Aorta (tissue), 5 donors: ENCODE results near the gene LINC00237. TPM values are rescaled to one million over a fixed set of nuclear protein-coding genes. Genes with fewer than 3 reads are reported as not detected.

ENCODE experiments used
- ATAC-seq: fragments of 200-7000 bp; cut with Tn5 transposase; one replicate; pipeline ENCODE4 v1.9.1; 2022; ENCODE audit warnings: moderate library complexity; ENCODE audit not compliant: low FRiP score
- DNase-seq, 2 donors: peaks; one replicate each; pipeline ENCODE4 v3.0.0-alpha.2; 2020
- H3K27ac ChIP-seq, 2 donors: one replicate each; pipeline ENCODE4 v1.5.1; 2013; ENCODE audit warnings: low read length in 2 of 2, mild to moderate bottlenecking in 2 of 2, moderate library complexity in 2 of 2, control low read depth in 1 of 2, inconsistent platforms in 1 of 2, low read depth in 1 of 2
- H3K27me3 ChIP-seq, 2 donors: one replicate each; pipeline ENCODE4 v1.6.1; 2013; ENCODE audit warnings: control low read depth in 1 of 2, low read length in 1 of 2, mild to moderate bottlenecking in 1 of 2, moderate library complexity in 1 of 2; ENCODE audit not compliant: insufficient read depth in 2 of 2, control insufficient read depth in 1 of 2
- H3K36me3 ChIP-seq, 2 donors: one replicate each; pipeline ENCODE4 v1.6.1; 2013; ENCODE audit warnings: control low read depth in 1 of 2, low read length in 1 of 2, mild to moderate bottlenecking in 1 of 2; ENCODE audit not compliant: insufficient read depth in 2 of 2, control insufficient read depth in 1 of 2
- H3K4me1 ChIP-seq, 2 donors: one replicate each; pipeline ENCODE4 v1.6.1; 2013; ENCODE audit warnings: low read length in 2 of 2, control low read depth in 1 of 2, mild to moderate bottlenecking in 1 of 2, moderate library complexity in 1 of 2; ENCODE audit not compliant: insufficient read depth in 2 of 2, control insufficient read depth in 1 of 2
- H3K4me3 ChIP-seq, 2 donors: one replicate each; pipeline ENCODE4 v1.5.1; 2013; ENCODE audit warnings: low read length in 2 of 2, control low read depth in 1 of 2, mild to moderate bottlenecking in 1 of 2
- H3K9me3 ChIP-seq: one replicate; pipeline ENCODE4 v1.6.1; 2013; ENCODE audit warnings: mild to moderate bottlenecking, low read length; ENCODE audit not compliant: control insufficient read depth
- WGBS, 2 donors: extraction: QIAGEN DNeasy Blood & Tissue Kit; methylation state at CpG; one replicate each; pipeline ENCODE4 v1.1.7; 2013; 5-methylcytosine and 5-hydroxymethylcytosine counted together
- intact Hi-C, 2 donors: fragments of 100-400 bp; cut with DNase I; formaldehyde crosslinking; loops; one replicate each; pipeline versions ENCODE4 v1.14.2 to v1.15.0; 2022
- long read RNA-seq, 2 donors: library from polyadenylated mRNA; unstranded; transcript quantifications; one replicate each; pipeline ENCODE4 v2.0.0, GENCODE V29; 2020 to 2021
- polyA plus RNA-seq, 2 donors: library from polyadenylated mRNA; stranded (reverse); fragments of 200-250 nt; gene quantifications; one replicate each; pipeline ENCODE4 v1.2.3, GENCODE V29; 2013
- total RNA-seq, 2 donors: library from RNA; stranded (reverse); fragmentation: NEBNext Ultra II Directional; extraction: Animal tissue kit (Norgen Biotek cat#: 25700); gene quantifications; one replicate each; pipeline ENCODE4 v1.2.1, GENCODE V29; 2021
- donor health status: healthy with polysubstance abuse.
- donor health status: Bipolar disorder and iron deficiency.
- donor health status: DM: no; HTN: no; CAD: no.
- donor health status: DM: no; HTN: no; CAD: no.
- donor health status: DM: yes; HTN: yes; CAD: no.

The LINC00237 gene
- total RNA-seq: not detected
- 1 to 10 TPM in 1 of 2 donors, not detected in 1; 1.1 TPM for polyA plus RNA-seq
- long read RNA-seq, donor 1: 0 reads
- long read RNA-seq, donor 2: 0 reads

GRCh38 chr20:21106171-21107017, at the start of gene LINC00237:
TSS of gene LINC00237 (minus strand) at chr20:21106358.
- no peaks in the 10 kb centered on the region for H3K4me1 ChIP-seq
- WGBS, 2 donors: 5 to 7% methylated on average over 43 of the region's 43 CpGs
- intact Hi-C loops: loop anchor here in 1 of 2 donors (10.0 kb wide), 1 partner anchor 288 kb away; the partner anchor contains the start of gene NKX2-4
- no peak for DNase-seq
- no peak for ATAC-seq
- H3K27me3 ChIP-seq: no peaks in the 10 kb centered on the region
- no peak within 1 kb of the TSS for H3K27ac ChIP-seq
- no peaks in the 10 kb centered on the region for H3K36me3 ChIP-seq
- no peak within 1 kb of the TSS for H3K4me3 ChIP-seq
- H3K9me3 ChIP-seq: no peaks in the 10 kb centered on the region

GRCh38 chr20:21155268-21155667, 49.1 kb upstream of the LINC00237 start:
- WGBS, 2 donors: 98 to 99% methylated on average over 5 of the region's 5 CpGs
- Histone ChIP-seq H3K36me3 (peaks cover 0 to 4% of the 10 kb centered on the region in 2 donors), H3K4me3 (no peak overlapping the region), H3K9me3 (no peaks in the 10 kb centered on the region), H3K27me3 (no peaks in the 10 kb centered on the region), H3K4me1 (no peaks in the 10 kb centered on the region), H3K27ac (no peak overlapping the region)
- intact Hi-C loops: no loop called here
- DNase-seq: no peak
- ATAC-seq: no peak

DNA sequence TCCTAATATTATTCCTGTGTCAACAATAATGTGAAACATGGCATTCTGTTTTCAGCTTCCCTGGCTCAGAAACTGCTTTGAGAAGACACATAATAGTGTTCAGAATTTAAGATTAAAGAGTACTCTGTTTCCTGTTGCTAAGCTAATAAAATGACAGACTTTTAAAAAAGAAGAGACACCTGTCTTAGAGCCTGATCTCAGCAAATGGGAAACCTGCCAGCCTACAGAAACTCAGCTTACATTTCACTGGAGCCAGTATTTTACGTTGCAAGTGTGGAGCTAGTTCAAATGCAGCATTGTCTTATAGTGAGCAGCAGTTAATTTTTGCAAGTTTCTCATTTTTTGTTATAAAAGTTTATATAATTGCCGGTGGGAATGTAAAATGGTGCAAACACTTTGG, 48.5 kb upstream of the LINC00237 start:
- Histone ChIP-seq H3K27me3 (no peaks in the 10 kb centered on the region), H3K4me3 (no peak overlapping the region), H3K4me1 (no peaks in the 10 kb centered on the region), H3K27ac (no peak overlapping the region), H3K9me3 (no peaks in the 10 kb centered on the region), H3K36me3 (peaks cover 0 to 2% of the 10 kb centered on the region in 2 donors)
- WGBS, 2 donors: 80 to 88% methylated on average over 2 of the region's 2 CpGs
- ATAC-seq (no peak), DNase-seq (no peak)
- intact Hi-C loops: no loop called here

DNA sequence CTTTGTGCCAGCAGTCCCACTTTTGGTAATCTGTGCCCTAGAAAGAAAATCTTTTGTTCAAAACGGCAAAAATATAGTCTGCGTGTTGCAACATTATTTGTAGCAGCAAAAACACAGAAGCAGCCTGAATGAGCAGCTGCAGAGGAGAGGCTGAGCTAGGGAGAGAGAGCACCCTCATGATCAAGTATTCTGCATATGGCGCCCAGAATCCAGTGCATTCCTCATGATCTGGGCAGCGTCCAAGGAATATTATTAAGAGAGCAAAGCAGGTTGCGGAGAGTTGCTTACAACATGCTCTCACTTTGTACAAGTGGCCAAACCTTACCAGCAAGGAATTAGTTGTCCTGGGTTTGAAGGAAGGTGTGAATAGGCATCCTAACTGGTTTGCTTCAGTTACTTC, 45.6 kb upstream of the LINC00237 start:
- Histone ChIP-seq H3K4me3 (no peak overlapping the region), H3K27ac (no peak overlapping the region), H3K4me1 (no peaks in the 10 kb centered on the region), H3K9me3 (no peaks in the 10 kb centered on the region), H3K27me3 (no peaks in the 10 kb centered on the region), H3K36me3 (peaks cover 2% of the 10 kb centered on the region in 2 donors)
- no peak for ATAC-seq
- no peak for DNase-seq
- intact Hi-C loops: no loop called here
- WGBS, 2 donors: 94% methylated on average over 5 of the region's 5 CpGs

DNA sequence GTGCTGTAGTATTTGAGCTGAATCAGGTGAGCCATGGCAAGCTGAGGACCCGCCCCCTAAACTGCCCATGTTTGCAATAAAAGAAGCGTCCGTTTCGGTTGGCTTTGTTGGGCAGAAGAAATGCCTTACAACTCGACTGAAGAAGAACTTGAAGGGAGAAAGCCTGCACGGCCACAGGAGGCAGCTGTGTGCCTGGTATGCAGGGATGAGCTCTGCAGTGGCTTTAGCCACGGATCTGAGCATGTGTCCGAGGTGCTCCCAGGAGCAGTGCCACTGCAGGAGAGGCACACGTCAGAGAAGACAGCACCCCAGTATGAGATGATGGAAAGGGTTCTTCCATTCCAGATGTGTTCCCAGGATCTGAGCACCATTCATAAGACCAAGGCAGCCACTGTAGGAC, 43.2 kb upstream of the LINC00237 start:
- Histone ChIP-seq H3K36me3 (peaks cover 2% of the 10 kb centered on the region in 2 donors), H3K9me3 (no peaks in the 10 kb centered on the region), H3K4me1 (no peaks in the 10 kb centered on the region), H3K4me3 (no peak overlapping the region), H3K27me3 (no peaks in the 10 kb centered on the region), H3K27ac (no peak overlapping the region)
- intact Hi-C loops: no loop called here
- 86 to 90% methylated on average over 9 of the region's 9 CpGs for WGBS, 2 donors
- DNase-seq: no peak
- ATAC-seq: no peak

DNA sequence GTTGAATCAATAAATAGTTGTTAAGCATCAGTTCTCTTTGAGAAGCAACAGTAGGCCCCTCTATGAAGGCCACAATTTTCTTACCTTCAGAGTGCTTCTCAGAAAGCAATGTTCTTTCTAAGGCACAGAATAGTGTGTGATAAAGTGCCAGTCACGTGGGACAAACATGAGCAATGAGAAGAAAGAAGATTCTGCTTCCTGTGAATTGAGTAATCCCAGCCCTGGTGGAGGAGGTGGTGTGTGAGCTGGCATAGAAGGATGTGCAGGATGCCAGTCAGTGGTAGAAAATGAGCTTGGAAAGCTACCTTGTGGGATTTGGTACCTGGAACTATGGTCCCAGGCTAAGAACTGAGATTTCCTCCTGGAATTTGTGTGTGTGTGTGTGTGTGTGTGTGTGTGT, 41.4 kb upstream of the LINC00237 start:
- H3K9me3 ChIP-seq: no peaks in the 10 kb centered on the region
- H3K4me1 ChIP-seq: no peaks in the 10 kb centered on the region
- intact Hi-C loops: no loop called here
- no peak for ATAC-seq
- peaks cover 2% of the 10 kb centered on the region in 2 donors for H3K36me3 ChIP-seq
- WGBS, 2 donors: 80 to 81% methylated on average over 1 of the region's 1 CpG
- no peak for DNase-seq
- H3K27me3 ChIP-seq: no peaks in the 10 kb centered on the region
- no peak overlapping the region for H3K27ac ChIP-seq
- no peak overlapping the region for H3K4me3 ChIP-seq

- intact Hi-C loops: no loop called here
- H3K27ac ChIP-seq: no peak overlapping the region
- 85 to 88% methylated on average over 4 of the region's 4 CpGs for WGBS, 2 donors
These were observed 40.1 kb upstream of the LINC00237 start for GRCh38 chr20:21146215-21146614.

DNA sequence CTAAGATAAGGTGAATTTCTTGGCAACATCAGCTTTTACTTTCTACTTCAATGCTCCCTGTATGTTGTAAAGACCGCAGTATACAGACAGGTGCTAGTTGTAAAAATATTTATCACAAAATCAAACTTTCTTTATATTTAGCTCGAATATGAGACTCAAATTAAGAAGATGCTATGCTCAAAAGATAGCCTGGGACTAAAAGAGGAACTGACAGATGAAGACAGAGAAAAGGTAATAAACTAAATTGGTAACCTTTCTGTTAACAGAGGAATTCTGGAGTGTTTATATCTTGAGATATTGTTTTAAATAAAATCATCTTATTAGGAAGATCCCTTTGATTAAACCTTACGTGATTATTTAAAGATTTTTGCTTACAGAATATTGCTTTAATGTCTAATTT, 39.3 kb upstream of the LINC00237 start:
- no peak overlapping the region for H3K27ac ChIP-seq
- 91% methylated on average over 3 of the region's 3 CpGs for WGBS, 2 donors
- DNase-seq: no peak

More at GRCh38 chr20:21146215-21146614, 40.1 kb upstream of the LINC00237 start:
- peaks cover 0 to 2% of the 10 kb centered on the region in 2 donors for H3K36me3 ChIP-seq
- H3K27me3 ChIP-seq: no peaks in the 10 kb centered on the region
- ATAC-seq (no peak), DNase-seq (no peak)
- no peaks in the 10 kb centered on the region for H3K4me1 ChIP-seq
- H3K4me3 ChIP-seq: no peak overlapping the region
- no peaks in the 10 kb centered on the region for H3K9me3 ChIP-seq

More for the DNA sequence above, 39.3 kb upstream of the LINC00237 start:
- H3K4me1 ChIP-seq: no peaks in the 10 kb centered on the region
- H3K4me3 ChIP-seq: no peak overlapping the region
- intact Hi-C loops: no loop called here
- H3K27me3 ChIP-seq: no peaks in the 10 kb centered on the region
- no peak for ATAC-seq
- H3K9me3 ChIP-seq: no peaks in the 10 kb centered on the region
- H3K36me3 ChIP-seq: peaks cover 0 to 2% of the 10 kb centered on the region in 2 donors
